Endothelial cell of umbilical vein (primary cell): ENCODE measurements around the gene CEP85L. TPM values are rescaled to one million over a fixed set of nuclear protein-coding genes. Genes with fewer than 3 reads are reported as not detected.

Experiments used
- BruUV-seq: library from RNA; stranded (reverse); fragments of 400-500 nt; replicated peaks from 2 replicates; lab custom pipeline; 2021; lab: Mats Ljungman, UMichigan
- CTCF ChIA-PET: fragments of 300-600, 350-600 bp; sonication (Branson Sonifier 250); formaldehyde crosslinking; loops from one replicate; lab custom pipeline; 2021; ENCODE audit warnings: antibody characterized with exemption, inconsistent platforms; lab: Charles Lee
- POLR2A ChIA-PET: fragments of 300-600, 350-600 bp; sonication (Branson Sonifier 250); formaldehyde crosslinking; loops from one replicate; lab custom pipeline; 2021; ENCODE audit warnings: antibody characterized with exemption, inconsistent platforms; lab: Charles Lee
- DNase-seq: peaks from one replicate; pipeline ENCODE4 v3.0.0-alpha.2; 2011; ENCODE audit warnings: low read depth, low spot score
- FAIRE-seq: peaks from 2 replicates; lab custom pipeline; 2011; peaks lifted over from hg19 to GRCh38; lab: Jason Lieb, UNC
- H2AFZ ChIP-seq: 2 replicates; pipeline ENCODE4 v1.6.0; 2012; ENCODE audit warnings: low read depth, low read length, control low read depth, inconsistent platforms
- H3K27ac ChIP-seq: 2 replicates; pipeline ENCODE4 v1.5.1; 2011; ENCODE audit warnings: low read depth, mild to moderate bottlenecking, control low read depth, low read length, moderate library complexity; ENCODE audit not compliant: insufficient read depth
- H3K27me3 ChIP-seq, 2 experiments: 2 replicates each; pipeline versions ENCODE4 v1.6.0 to v1.6.1; 2011; ENCODE audit warnings: low read length in 2 of 2, mixed read lengths in 1 of 2; ENCODE audit not compliant: control insufficient read depth in 2 of 2, insufficient read depth in 2 of 2
- H3K36me3 ChIP-seq, 2 experiments: 2 replicates in 1 of 2; 3 replicates in 1 of 2; pipeline ENCODE4 v1.5.1; 2011; ENCODE audit warnings: low read length in 2 of 2, mild to moderate bottlenecking in 1 of 2, moderate library complexity in 1 of 2; ENCODE audit not compliant: control insufficient read depth in 2 of 2, insufficient read depth in 2 of 2; ENCODE audit errors: extremely low read depth in 1 of 2
- H3K4me1 ChIP-seq: 3 replicates; pipeline ENCODE4 v1.5.1; 2011; ENCODE audit warnings: mild to moderate bottlenecking, low read length; ENCODE audit not compliant: control insufficient read depth, insufficient read depth; ENCODE audit errors: extremely low read depth
- H3K4me2 ChIP-seq: 2 replicates; pipeline ENCODE4 v1.6.1; 2011; ENCODE audit warnings: low read length, control low read depth, mixed read lengths; ENCODE audit not compliant: insufficient read depth
- H3K4me3 ChIP-seq, 3 experiments: fragments of 200-600 bp in 1 of 3; sonication (generic), shearing (Covaris generic) in 1 of 3; replicated peaks in 1 of 3; 2 replicates each; pipeline ENCODE4 v1.5.1; 2011 to 2016; ENCODE audit warnings: control low read depth in 3 of 3, low read length in 3 of 3, mild to moderate bottlenecking in 2 of 3, inconsistent platforms in 1 of 3, low read depth in 1 of 3, moderate library complexity in 1 of 3; ENCODE audit not compliant: insufficient read depth in 1 of 3
- H3K79me2 ChIP-seq: 2 replicates; pipeline ENCODE4 v1.6.0; 2012; ENCODE audit warnings: low read length, inconsistent platforms; ENCODE audit not compliant: control insufficient read depth, insufficient read depth
- H3K9ac ChIP-seq: replicated peaks from 2 replicates; pipeline ENCODE3; 2011; ENCODE audit warnings: low read length, control low read depth; ENCODE audit not compliant: insufficient read depth; ENCODE audit errors: extremely low read depth
- H3K9me1 ChIP-seq: replicated peaks from 3 replicates; pipeline ENCODE4 v1.6.0; 2011; ENCODE audit warnings: mild to moderate bottlenecking, low read length; ENCODE audit not compliant: control insufficient read depth, insufficient read depth; ENCODE audit errors: extremely low read depth
- H3K9me3 ChIP-seq: replicated peaks from 2 replicates; pipeline ENCODE4 v1.5.1; 2012; ENCODE audit warnings: low read length, inconsistent platforms; ENCODE audit not compliant: control insufficient read depth, insufficient read depth
- H4K20me1 ChIP-seq: replicated peaks from 2 replicates; pipeline ENCODE3; 2011; ENCODE audit warnings: mild to moderate bottlenecking, low read length; ENCODE audit not compliant: control insufficient read depth, insufficient read depth; ENCODE audit errors: extremely low read depth
- EZH2 ChIP-seq: IDR thresholded peaks from 2 replicates; pipeline ENCODE4 v1.6.1; 2012; ENCODE audit warnings: borderline replicate concordance, low read depth, mild to moderate bottlenecking, moderate library complexity, low read length, inconsistent platforms; ENCODE audit not compliant: severe bottlenecking
- FOS ChIP-seq: IDR thresholded peaks from 2 replicates; pipeline ENCODE4 v1.6.1; 2011; ENCODE audit warnings: mild to moderate bottlenecking, low read length, moderate library complexity, borderline replicate concordance; ENCODE audit not compliant: insufficient read depth
- GATA2 ChIP-seq: IDR thresholded peaks from 2 replicates; pipeline ENCODE4 v1.7.0; 2011; ENCODE audit warnings: low read depth, mild to moderate bottlenecking, moderate library complexity, mixed read lengths, low read length; ENCODE audit not compliant: insufficient read length, insufficient read depth
- MYC ChIP-seq: IDR thresholded peaks from one replicate; pipeline ENCODE4 v1.6.1; 2011; ENCODE audit warnings: mild to moderate bottlenecking, low read depth, low read length
- POLR2AphosphoS5 ChIP-seq: IDR thresholded peaks from 2 replicates; pipeline ENCODE4 v1.6.1; 2012; ENCODE audit warnings: low read depth, mild to moderate bottlenecking, control low read depth, low read length, moderate library complexity; ENCODE audit not compliant: insufficient read depth
- dilution Hi-C: fragments of 300-500 bp; cut with MboI; formaldehyde crosslinking; loops from one replicate; pipeline ENCODE4 v1.15.0; 2019; ENCODE audit warnings: low sequenced_read_pairs; ENCODE audit not compliant: extremely low pct_ligation_motif_present
- intact Hi-C: fragments of 100-400 bp; cut with micrococcal nuclease; formaldehyde crosslinking; loops from one replicate; pipeline ENCODE4 v1.10.0; 2022
- polyA plus RNA-seq, 4 experiments: library from polyadenylated mRNA; depleted of rRNA in 3 of 4; stranded (reverse) in 3 of 4; unstranded in 1 of 4; fragments of >200 nt; gene quantifications; 2 replicates each; pipeline versions ENCODE4 v1.2.1 to v1.2.3, GENCODE V29; 2011 to 2012; ENCODE audit warnings: missing spikeins in 1 of 4
- total RNA-seq: library from RNA; stranded (reverse); gene quantifications from 2 replicates; pipeline ENCODE4 v1.2.3, GENCODE V29; 2021
- TF ChIP-seq, protein P1 (sequence below), 2 donors: IDR thresholded peaks; 1 replicate in 1 of 2; 2 replicates in 1 of 2; pipeline ENCODE4 v1.5.1; 2011; ENCODE audit warnings: low read length in 2 of 2, mild to moderate bottlenecking in 2 of 2, moderate library complexity in 2 of 2, control low read depth in 1 of 2, inconsistent platforms in 1 of 2, low read depth in 1 of 2; ENCODE audit not compliant: insufficient read depth in 1 of 2; ENCODE audit errors: extremely low read depth in 1 of 2
- TF ChIP-seq, protein P2 (sequence below): IDR thresholded peaks from 2 replicates; pipeline ENCODE4 v1.6.1; 2011; ENCODE audit not compliant: insufficient read depth, insufficient read length

Gene CEP85L
- total and polyA plus RNA-seq, 2 donors (not counting 3 experiments of a cell fraction or from before 2014, with no cell fraction given): 1.8 to 9.2 TPM

DNA sequence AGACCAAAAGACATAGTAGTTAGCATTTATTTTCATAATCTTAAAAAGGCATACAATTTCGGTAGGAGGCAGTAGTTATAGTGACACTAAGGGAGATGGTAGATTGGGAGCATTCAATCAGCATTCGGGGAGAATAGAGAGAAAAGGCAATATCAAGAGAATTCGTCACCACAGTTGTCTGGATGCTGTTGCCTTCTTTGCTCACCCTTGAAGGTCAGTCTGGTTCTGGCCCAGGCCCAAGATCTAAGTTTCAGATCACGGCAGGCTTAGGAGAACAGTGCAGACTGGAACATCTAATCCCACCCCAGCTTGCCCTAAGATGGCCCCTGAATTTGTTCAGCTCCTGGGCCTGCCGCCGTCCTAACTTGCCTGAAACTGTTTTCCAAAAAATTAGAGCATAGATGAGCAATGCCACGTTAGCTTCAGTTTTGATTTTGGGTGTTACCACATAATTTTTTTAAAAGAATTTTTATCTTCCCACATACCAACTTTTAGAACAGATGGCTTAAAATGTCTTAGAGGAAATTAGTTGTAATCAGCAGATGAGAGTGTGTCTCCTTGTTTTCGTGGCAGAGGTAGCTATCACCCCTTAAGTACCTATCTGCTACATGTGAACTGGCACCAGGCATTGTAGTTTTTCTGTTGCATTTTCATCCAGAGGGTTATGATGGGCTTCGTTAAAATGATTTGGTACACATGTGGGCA lies 8.3 kb upstream of the CEP85L start:
- CTCF ChIA-PET: interaction anchor here (0.8 to 1.2 kb wide), 2 partner anchors 9 to 375 kb away, joined by 3 read pairs; partner anchors contain the start of gene CEP85L
- Histone ChIP-seq H2AFZ (no peak overlapping the region), H3K9ac (no peak overlapping the region), H3K27me3 (no peaks in the 10 kb centered on the region), H3K79me2 (no peaks in the 10 kb centered on the region), H3K4me2 (no peak overlapping the region), H3K27ac (no peak overlapping the region), H3K4me1 (no peaks in the 10 kb centered on the region), H3K9me1 (no peaks in the 10 kb centered on the region), H4K20me1 (no peaks in the 10 kb centered on the region), H3K36me3 (no peaks in the 10 kb centered on the region), H3K4me3 (no peak overlapping the region), H3K9me3 (no peaks in the 10 kb centered on the region)
- intact Hi-C loops: no loop called here
- BruUV-seq: no TSS peak
- POLR2A ChIA-PET: interaction anchor here (1.2 kb wide), 1 partner anchor 8 kb away, joined by 3 read pairs; the partner anchor contains the start of gene CEP85L
- DNase-seq (no peak), FAIRE-seq (no peak)
- dilution Hi-C loops: no loop called here
- TF ChIP-seq EZH2: no peak
- TF ChIP-seq GATA2: no peak
- TF ChIP-seq FOS: no peak
- TF ChIP-seq, protein P1, sequence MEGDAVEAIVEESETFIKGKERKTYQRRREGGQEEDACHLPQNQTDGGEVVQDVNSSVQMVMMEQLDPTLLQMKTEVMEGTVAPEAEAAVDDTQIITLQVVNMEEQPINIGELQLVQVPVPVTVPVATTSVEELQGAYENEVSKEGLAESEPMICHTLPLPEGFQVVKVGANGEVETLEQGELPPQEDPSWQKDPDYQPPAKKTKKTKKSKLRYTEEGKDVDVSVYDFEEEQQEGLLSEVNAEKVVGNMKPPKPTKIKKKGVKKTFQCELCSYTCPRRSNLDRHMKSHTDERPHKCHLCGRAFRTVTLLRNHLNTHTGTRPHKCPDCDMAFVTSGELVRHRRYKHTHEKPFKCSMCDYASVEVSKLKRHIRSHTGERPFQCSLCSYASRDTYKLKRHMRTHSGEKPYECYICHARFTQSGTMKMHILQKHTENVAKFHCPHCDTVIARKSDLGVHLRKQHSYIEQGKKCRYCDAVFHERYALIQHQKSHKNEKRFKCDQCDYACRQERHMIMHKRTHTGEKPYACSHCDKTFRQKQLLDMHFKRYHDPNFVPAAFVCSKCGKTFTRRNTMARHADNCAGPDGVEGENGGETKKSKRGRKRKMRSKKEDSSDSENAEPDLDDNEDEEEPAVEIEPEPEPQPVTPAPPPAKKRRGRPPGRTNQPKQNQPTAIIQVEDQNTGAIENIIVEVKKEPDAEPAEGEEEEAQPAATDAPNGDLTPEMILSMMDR (IDR thresholded peaks at IDR 0.05; ENCODE audit: extremely low read depth in 1 of 2, insufficient read depth in 1 of 2, low read depth in 1 of 2, low read length in 2 of 2): no peak
- no peak for TF ChIP-seq MYC
- no peak for TF ChIP-seq POLR2AphosphoS5
- TF ChIP-seq, protein P2, sequence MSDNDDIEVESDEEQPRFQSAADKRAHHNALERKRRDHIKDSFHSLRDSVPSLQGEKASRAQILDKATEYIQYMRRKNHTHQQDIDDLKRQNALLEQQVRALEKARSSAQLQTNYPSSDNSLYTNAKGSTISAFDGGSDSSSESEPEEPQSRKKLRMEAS: no peak
